MM.1S (cell line): ENCODE measurements around the gene BCAS4.

Experiments used
- DNase-seq: peaks from one replicate; pipeline ENCODE4 v3.0.0-alpha.2; 2015
- H2AFZ ChIP-seq: fragments of 300-600 bp; sonication (generic); 2 replicates; pipeline ENCODE4 v1.6.0; 2016; ENCODE audit warnings: antibody characterized with exemption, low read length
- H3F3A ChIP-seq: fragments of 300-600 bp; sonication (generic); 2 replicates; pipeline ENCODE4 v1.6.1; 2016; ENCODE audit warnings: mild to moderate bottlenecking, antibody characterized with exemption, low read length, moderate library complexity, mixed read lengths; ENCODE audit not compliant: insufficient read depth
- H3K27ac ChIP-seq: fragments of 300-600 bp; sonication (generic); 2 replicates; pipeline ENCODE4 v1.5.1; 2016; ENCODE audit warnings: mild to moderate bottlenecking, low read length
- H3K27me3 ChIP-seq: fragments of 300-600 bp; sonication (generic); replicated peaks from 2 replicates; pipeline ENCODE4 v1.6.0; 2016; ENCODE audit warnings: low read length; ENCODE audit not compliant: insufficient read depth
- H3K36me3 ChIP-seq: fragments of 300-600 bp; sonication (generic); replicated peaks from 2 replicates; pipeline ENCODE4 v1.6.1; 2016; ENCODE audit warnings: mild to moderate bottlenecking, low read length, mixed read lengths; ENCODE audit not compliant: insufficient read depth
- H3K4me1 ChIP-seq: fragments of 300-600 bp; sonication (generic); 2 replicates; pipeline ENCODE4 v1.6.1; 2016; ENCODE audit warnings: low read length, mixed read lengths
- H3K4me2 ChIP-seq: fragments of 300-600 bp; sonication (generic); 2 replicates; pipeline ENCODE4 v1.6.0; 2016; ENCODE audit warnings: low read depth, low read length
- H3K4me3 ChIP-seq: fragments of 300-600 bp; sonication (generic); 2 replicates; pipeline ENCODE4 v1.5.1; 2016; ENCODE audit warnings: low read length, mixed read lengths
- H3K79me2 ChIP-seq: fragments of 300-600 bp; sonication (generic); 2 replicates; pipeline ENCODE4 v1.6.1; 2016; ENCODE audit warnings: mixed run types, low read length, mixed read lengths
- H3K9ac ChIP-seq: fragments of 300-600 bp; sonication (generic); 2 replicates; pipeline ENCODE4 v1.6.1; 2016; ENCODE audit warnings: low read length, mixed read lengths
- H3K9me2 ChIP-seq: fragments of 300-600 bp; sonication (generic); replicated peaks from 2 replicates; pipeline ENCODE4 v1.6.1; 2016; ENCODE audit warnings: mild to moderate bottlenecking, low read length, mixed read lengths; ENCODE audit not compliant: insufficient read depth
- H3K9me3 ChIP-seq: fragments of 300-600 bp; sonication (generic); replicated peaks from 2 replicates; pipeline ENCODE4 v1.6.1; 2016; ENCODE audit warnings: mild to moderate bottlenecking, low read length, mixed read lengths; ENCODE audit not compliant: insufficient read depth
- H4K20me1 ChIP-seq: fragments of 300-600 bp; sonication (generic); 2 replicates; pipeline ENCODE4 v1.6.1; 2016; ENCODE audit warnings: mild to moderate bottlenecking, low read length, moderate library complexity, mixed read lengths; ENCODE audit not compliant: insufficient read depth
- CTCF ChIP-seq: fragments of 300-600 bp; sonication (generic); IDR thresholded peaks from 2 replicates; pipeline ENCODE4 v1.5.1; 2016; ENCODE audit warnings: antibody characterized with exemption, low read length, mixed read lengths
- EZH2 ChIP-seq: fragments of 300-600 bp; sonication (generic); optimal IDR thresholded peaks from 2 replicates; pipeline ENCODE3; 2017; ENCODE audit warnings: low read depth, mild to moderate bottlenecking, antibody characterized with exemption, low read length, mixed read lengths
- EZH2phosphoT487 ChIP-seq: fragments of 300-600 bp; sonication (generic); IDR thresholded peaks from 2 replicates; pipeline ENCODE4 v1.6.1; 2018; ENCODE audit warnings: antibody characterized with exemption, low read length

The BCAS4 gene

GRCh38 chr20:50862546-50862945, 67.7 kb downstream of the BCAS4 start:
- Histone ChIP-seq H3F3A (no peaks in the 10 kb centered on the region), H3K4me3 (no peak overlapping the region), H3K36me3 (no peaks in the 10 kb centered on the region), H3K9me2 (no peaks in the 10 kb centered on the region), H3K27ac (no peak overlapping the region), H3K27me3 (no peaks in the 10 kb centered on the region), H3K4me2 (no peak overlapping the region), H3K9me3 (no peaks in the 10 kb centered on the region), H3K4me1 (no peaks in the 10 kb centered on the region), H2AFZ (no peak overlapping the region), H4K20me1 (no peaks in the 10 kb centered on the region), H3K9ac (no peak overlapping the region), H3K79me2 (no peaks in the 10 kb centered on the region)
- TF ChIP-seq CTCF (no peak), EZH2 (no peak), EZH2phosphoT487 (no peak)
- DNase-seq = no peak

- Histone ChIP-seq H3K79me2 (no peaks in the 10 kb centered on the region), H3F3A (no peaks in the 10 kb centered on the region), H3K4me2 (no peak overlapping the region), H3K4me1 (no peaks in the 10 kb centered on the region), H3K4me3 (no peak overlapping the region), H2AFZ (no peak overlapping the region), H4K20me1 (no peaks in the 10 kb centered on the region), H3K9ac (no peak overlapping the region), H3K27ac (no peak overlapping the region), H3K36me3 (no peaks in the 10 kb centered on the region), H3K9me2 (no peaks in the 10 kb centered on the region), H3K27me3 (no peaks in the 10 kb centered on the region), H3K9me3 (no peaks in the 10 kb centered on the region)
- TF ChIP-seq EZH2phosphoT487 = no peak
- TF ChIP-seq CTCF = no peak
- TF ChIP-seq EZH2 = no peak
- DNase-seq = no peak
These were observed 70.3 kb downstream of the BCAS4 start for GRCh38 chr20:50865114-50865513.

GRCh38 chr20:50865591-50865990, 70.7 kb downstream of the BCAS4 start:
- H3K4me1 ChIP-seq = no peaks in the 10 kb centered on the region
- H3F3A ChIP-seq = no peaks in the 10 kb centered on the region
- H3K27ac ChIP-seq = no peak overlapping the region
- no peaks in the 10 kb centered on the region for H3K36me3 ChIP-seq
- H3K79me2 ChIP-seq = no peaks in the 10 kb centered on the region
- H2AFZ ChIP-seq = no peak overlapping the region
- no peaks in the 10 kb centered on the region for H3K27me3 ChIP-seq
- no peak overlapping the region for H3K9ac ChIP-seq
- no peaks in the 10 kb centered on the region for H4K20me1 ChIP-seq
- H3K9me2 ChIP-seq = no peaks in the 10 kb centered on the region
- no peak for DNase-seq
- H3K4me3 ChIP-seq = no peak overlapping the region
- H3K4me2 ChIP-seq = no peak overlapping the region
- TF ChIP-seq CTCF (no peak), EZH2phosphoT487 (no peak)
- no peaks in the 10 kb centered on the region for H3K9me3 ChIP-seq
